Measurements from ENCODE around the gene BOC.
A peak's percentile ranks its signal among the peaks of the same experiment; 100 is the strongest.
"Not testable (repeated sequence)": the region's sequence is repeated elsewhere in the genome, so short reads cannot be mapped to it uniquely, and the experiment has no call there.

Gene BOC

GRCh38 chr3:113211330-113212149 is at the start of gene BOC:
Gene BOC, plus strand, starts transcription at chr3:113211557. Its CDS starts 38,246 bp downstream, at chr3:113249803.
- DNase-seq: peak; percentile 29 to 54 (median 50)

GRCh38 chr3:113161661-113162060 is 49.7 kb upstream of the BOC start:
- DNase-seq: no peak

- no peak for DNase-seq
Observed at GRCh38 chr3:113163152-113163551, 48.2 kb upstream of the BOC start.

GRCh38 chr3:113165841-113166240 is 45.5 kb upstream of the BOC start:
- peak in 2 of 3 donors; percentile 26 to 42 for DNase-seq

GRCh38 chr3:113166357-113166718 is 45.0 kb upstream of the BOC start:
- no peak for DNase-seq

- DNase-seq: no peak
Observed at GRCh38 chr3:113166719-113167492, 44.5 kb upstream of the BOC start.

GRCh38 chr3:113167825-113168801 is 43.2 kb upstream of the BOC start:
- DNase-seq: no peak

- no peak for DNase-seq
Observed at GRCh38 chr3:113169891-113170452, 41.4 kb upstream of the BOC start.

- DNase-seq: no peak
Observed at GRCh38 chr3:113170771-113171170, 40.6 kb upstream of the BOC start.

- not testable (repeated sequence) for DNase-seq
Observed at GRCh38 chr3:113171675-113172300, 39.6 kb upstream of the BOC start.

- DNase-seq: no peak
Observed at GRCh38 chr3:113173102-113173501, 38.3 kb upstream of the BOC start.

GRCh38 chr3:113174304-113174703 is 37.1 kb upstream of the BOC start:
- no peak for DNase-seq

- DNase-seq: peak in 2 of 3 donors; percentile 18 to 31
Observed at GRCh38 chr3:113174801-113175485, 36.4 kb upstream of the BOC start.

GRCh38 chr3:113177526-113177925 is 33.8 kb upstream of the BOC start:
- DNase-seq: peak; percentile 39 to 52 (median 49)

GRCh38 chr3:113179235-113179824 is 32.0 kb upstream of the BOC start:
- DNase-seq: no peak

- DNase-seq: peak in 1 of 3 donors; percentile 6
Observed at GRCh38 chr3:113183748-113184661, 27.4 kb upstream of the BOC start.

- no peak for DNase-seq
Observed at GRCh38 chr3:113185194-113185835, 26.0 kb upstream of the BOC start.

- DNase-seq: no peak
Observed at GRCh38 chr3:113186566-113186965, 24.8 kb upstream of the BOC start.

GRCh38 chr3:113193288-113193687 is 18.1 kb upstream of the BOC start:
- no peak for DNase-seq
